Left lung (tissue), 10 donors: ENCODE data around the gene QPRT. TPM values are rescaled to one million over a fixed set of nuclear protein-coding genes. Genes with fewer than 3 reads are reported as not detected.
A peak's percentile ranks its signal among the peaks of the same experiment; 100 is the strongest.

Source experiments
- ATAC-seq: fragments of 200-7000 bp; cut with Tn5 transposase; one replicate; pipeline ENCODE4 v1.9.1; 2020; ENCODE audit warnings: moderate library complexity
- DNase-seq, 4 donors: peaks; one replicate each; pipeline ENCODE4 v3.0.0-alpha.2; 2013 to 2020
- H3K27ac ChIP-seq, 2 donors: fragments of 200-600 bp; sonication (generic) in 1 of 2; one replicate each; pipeline versions ENCODE4 v1.5.0 to v1.8.0; 2020 to 2021
- H3K27me3 ChIP-seq, 2 donors: fragments of 200-600 bp; sonication (generic) in 1 of 2; one replicate each; pipeline versions ENCODE4 v1.5.0 to v1.8.0; 2020 to 2021
- H3K36me3 ChIP-seq, 2 donors: fragments of 200-600 bp; sonication (generic) in 1 of 2; one replicate each; pipeline versions ENCODE4 v1.5.0 to v1.8.0; 2020 to 2021
- H3K4me1 ChIP-seq, 2 donors: fragments of 200-600 bp; one replicate each; pipeline ENCODE4 v1.8.0; 2021
- H3K4me3 ChIP-seq, 2 donors: fragments of 200-600 bp; sonication (generic) in 1 of 2; one replicate each; pipeline versions ENCODE4 v1.5.0 to v1.8.0; 2020 to 2021; ENCODE audit warnings: mild to moderate bottlenecking in 1 of 2
- H3K9me3 ChIP-seq, 2 donors: fragments of 200-600 bp; sonication (generic) in 1 of 2; one replicate each; pipeline versions ENCODE4 v1.5.0 to v1.8.0; 2020 to 2021
- intact Hi-C, 2 donors: fragments of 100-400 bp; cut with DNase I; formaldehyde crosslinking; loops; one replicate each; pipeline versions ENCODE4 v1.11.2 to v1.14.2; 2022
- polyA plus RNA-seq, 6 donors: library from polyadenylated mRNA; unstranded; fragments of 120-200 nt; gene quantifications; one replicate each; pipeline ENCODE4 v1.2.1, GENCODE V29; 2013; ENCODE audit not compliant: insufficient read length in 6 of 6
- total RNA-seq, 2 donors: library from RNA; stranded (reverse); fragmentation: NEBNext Ultra II Directional; extraction: Animal tissue kit (Norgen Biotek cat#: 25700); gene quantifications; one replicate each; pipeline ENCODE4 v1.2.1, GENCODE V29; 2021
- TF ChIP-seq, protein P1 (sequence below), 2 donors: fragments of 200-600 bp; sonication (generic) in 1 of 2; IDR thresholded peaks; one replicate each; pipeline versions ENCODE4 v1.5.0 to v1.8.0; 2021; ENCODE audit warnings: antibody characterized with exemption in 2 of 2
- donor health status: DM: no; HTN: yes; CAD: no.
- donor health status: DM: no; HTN: no; CAD: no.

QPRT gene
- total and polyA plus RNA-seq, 8 donors, result 21.9 to 58.8 (median 52.1) TPM

DNA sequence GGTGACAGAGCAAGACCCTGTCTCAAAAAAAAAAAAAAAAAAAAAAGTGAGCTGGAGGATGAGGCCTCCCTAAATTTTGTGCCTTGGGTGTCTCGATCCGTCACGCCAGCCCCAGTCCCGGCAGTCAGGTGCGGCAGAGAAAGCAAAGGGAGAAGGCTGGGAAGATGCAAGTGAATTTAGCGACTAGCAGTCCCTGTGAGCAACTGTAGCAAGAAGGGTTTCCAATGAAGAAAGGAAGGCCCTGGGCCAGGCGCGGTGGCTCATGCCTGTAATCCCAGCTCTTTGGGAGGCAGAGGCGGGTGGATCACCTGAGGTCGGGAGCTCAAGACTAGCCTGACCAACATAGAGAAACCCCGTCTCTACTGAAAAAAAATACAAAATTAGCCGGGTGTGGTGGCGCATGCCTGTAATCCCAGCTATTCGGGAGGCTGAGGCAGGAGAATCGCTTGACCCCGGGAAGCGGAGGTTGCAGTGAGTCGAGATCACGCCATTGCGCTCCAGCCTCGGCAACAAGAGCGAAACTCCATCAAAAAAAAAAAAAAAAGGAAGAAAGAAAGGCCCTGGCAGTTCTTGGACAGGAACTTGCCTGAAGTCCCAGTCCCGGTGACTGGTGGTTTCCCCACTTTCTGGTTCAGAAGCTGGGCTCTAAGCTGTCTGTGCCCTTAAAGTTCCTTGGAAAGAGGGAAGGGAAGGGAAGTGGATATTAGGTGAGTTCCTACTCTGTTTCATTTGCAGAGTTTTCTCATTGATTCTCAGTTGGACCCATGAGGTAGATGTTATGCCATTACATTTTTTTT lies 1.8 kb upstream of the QPRT start:
- TF ChIP-seq, protein P1, sequence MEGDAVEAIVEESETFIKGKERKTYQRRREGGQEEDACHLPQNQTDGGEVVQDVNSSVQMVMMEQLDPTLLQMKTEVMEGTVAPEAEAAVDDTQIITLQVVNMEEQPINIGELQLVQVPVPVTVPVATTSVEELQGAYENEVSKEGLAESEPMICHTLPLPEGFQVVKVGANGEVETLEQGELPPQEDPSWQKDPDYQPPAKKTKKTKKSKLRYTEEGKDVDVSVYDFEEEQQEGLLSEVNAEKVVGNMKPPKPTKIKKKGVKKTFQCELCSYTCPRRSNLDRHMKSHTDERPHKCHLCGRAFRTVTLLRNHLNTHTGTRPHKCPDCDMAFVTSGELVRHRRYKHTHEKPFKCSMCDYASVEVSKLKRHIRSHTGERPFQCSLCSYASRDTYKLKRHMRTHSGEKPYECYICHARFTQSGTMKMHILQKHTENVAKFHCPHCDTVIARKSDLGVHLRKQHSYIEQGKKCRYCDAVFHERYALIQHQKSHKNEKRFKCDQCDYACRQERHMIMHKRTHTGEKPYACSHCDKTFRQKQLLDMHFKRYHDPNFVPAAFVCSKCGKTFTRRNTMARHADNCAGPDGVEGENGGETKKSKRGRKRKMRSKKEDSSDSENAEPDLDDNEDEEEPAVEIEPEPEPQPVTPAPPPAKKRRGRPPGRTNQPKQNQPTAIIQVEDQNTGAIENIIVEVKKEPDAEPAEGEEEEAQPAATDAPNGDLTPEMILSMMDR (IDR thresholded peaks at IDR 0.05), result no peak

DNA sequence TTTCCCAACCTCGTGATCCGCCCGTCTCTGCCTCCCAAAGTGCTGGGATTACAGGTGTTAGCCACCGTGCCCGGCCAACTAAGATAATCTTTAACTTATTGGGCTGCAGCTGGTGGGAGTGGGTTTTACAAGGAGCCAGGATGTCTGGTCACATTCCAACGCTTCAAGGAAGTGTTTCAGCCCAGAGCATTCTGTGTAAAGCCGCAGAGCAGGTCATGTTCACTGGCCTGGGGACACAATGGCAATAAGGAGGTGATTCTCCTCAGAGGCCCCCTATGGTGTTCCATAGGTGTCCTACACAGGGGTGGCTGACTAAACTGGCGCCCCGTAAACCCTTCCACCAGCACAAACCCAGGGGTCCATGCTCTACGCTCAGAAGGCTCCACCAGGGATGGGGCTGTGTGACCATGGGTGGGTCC lies 1.2 kb downstream of the QPRT start:
- H3K4me3 ChIP-seq, result peak overlapping the region; percentile 21 to 29
- H3K9me3 ChIP-seq, result no peaks in the 10 kb centered on the region
- no peaks in the 10 kb centered on the region for H3K27me3 ChIP-seq
- TF ChIP-seq, protein P1 (IDR thresholded peaks at IDR 0.05), result no peak
- DNase-seq, result no peak
- H3K36me3 ChIP-seq, result peaks cover 0 to 6% of the 10 kb centered on the region in 2 donors
- ATAC-seq, result no peak
- H3K27ac ChIP-seq, result no peak overlapping the region
- H3K4me1 ChIP-seq, result peaks cover 0 to 31% of the 10 kb centered on the region in 2 donors
- intact Hi-C loops, result no loop called here

More for the DNA sequence above, 1.8 kb upstream of the QPRT start:
- H3K4me3 ChIP-seq, result no peak overlapping the region
- H3K27ac ChIP-seq, result peak overlapping the region in 1 of 2 donors; percentile 37
- peaks cover 0 to 35% of the 10 kb centered on the region in 2 donors for H3K4me1 ChIP-seq
- no peaks in the 10 kb centered on the region for H3K27me3 ChIP-seq
- no peaks in the 10 kb centered on the region for H3K36me3 ChIP-seq
- intact Hi-C loops, result no loop called here
- no peaks in the 10 kb centered on the region for H3K9me3 ChIP-seq
- DNase-seq (no peak), ATAC-seq (no peak)

DNA sequence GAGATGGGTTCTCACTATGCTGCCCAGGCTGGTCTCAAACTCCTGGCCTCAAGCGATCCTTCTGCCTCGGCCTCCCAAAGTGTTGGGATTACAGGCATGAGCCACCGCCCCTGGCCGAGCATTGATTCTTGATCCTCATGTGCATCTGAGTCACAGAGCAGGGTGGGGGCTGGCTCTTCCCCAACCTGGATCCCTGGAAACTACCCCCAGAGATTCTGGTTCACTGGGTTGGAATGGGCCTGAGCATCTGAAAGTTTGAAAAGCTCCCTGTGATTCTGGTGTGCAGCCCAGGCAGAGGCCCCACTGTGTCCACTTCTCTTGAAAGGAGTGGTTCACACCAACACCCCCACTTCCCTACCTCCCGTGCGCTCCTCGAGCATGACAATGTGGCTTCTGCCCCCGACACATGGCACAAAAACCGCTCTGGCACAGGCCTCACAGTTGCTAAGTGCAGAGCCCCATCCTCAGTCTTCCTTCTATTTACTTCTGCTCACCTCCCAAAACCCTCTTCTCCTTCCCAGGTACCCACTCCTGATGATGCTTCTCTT lies 4.6 kb downstream of the QPRT start:
- H3K27me3 ChIP-seq, result no peaks in the 10 kb centered on the region
- H3K4me1 ChIP-seq, result peaks cover 0 to 24% of the 10 kb centered on the region in 2 donors
- H3K9me3 ChIP-seq, result no peaks in the 10 kb centered on the region
- intact Hi-C loops, result no loop called here
- ATAC-seq, result no peak
- DNase-seq, result no peak
- no peak overlapping the region for H3K27ac ChIP-seq
- TF ChIP-seq, protein P1 (IDR thresholded peaks at IDR 0.05), result no peak
- H3K4me3 ChIP-seq, result no peak overlapping the region
- H3K36me3 ChIP-seq, result peaks cover 0 to 6% of the 10 kb centered on the region in 2 donors

DNA sequence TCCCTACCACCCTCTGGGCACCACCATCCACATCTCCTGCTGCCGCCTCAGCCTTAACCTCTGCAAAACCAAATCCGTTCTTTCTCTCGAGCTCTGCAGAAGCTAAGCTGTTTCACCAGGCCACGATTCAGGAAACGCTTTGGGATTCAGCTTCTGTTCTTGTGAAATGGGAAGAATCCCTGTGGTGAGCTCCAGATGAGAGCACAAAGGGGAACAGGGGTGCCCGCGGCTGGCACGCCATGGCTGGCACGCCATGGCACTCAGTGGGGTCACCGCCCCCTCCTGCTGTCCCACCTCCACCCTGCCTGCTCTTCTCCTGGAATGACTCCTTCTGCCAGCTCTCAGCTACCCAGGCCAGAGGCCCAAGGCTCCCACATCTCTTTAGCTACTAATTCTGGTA lies 5.7 kb downstream of the QPRT start:
- intact Hi-C loops, result no loop called here

More for the DNA sequence above, 5.7 kb downstream of the QPRT start:
- Histone ChIP-seq H3K4me3 (no peak overlapping the region), H3K4me1 (peaks cover 0 to 13% of the 10 kb centered on the region in 2 donors), H3K27me3 (no peaks in the 10 kb centered on the region), H3K36me3 (peaks cover 0 to 6% of the 10 kb centered on the region in 2 donors), H3K9me3 (no peaks in the 10 kb centered on the region), H3K27ac (no peak overlapping the region)
- no peak for DNase-seq
- no peak for ATAC-seq
- TF ChIP-seq, protein P1 (IDR thresholded peaks at IDR 0.05), result no peak
